ENCODE measurements around the gene VAMP7. TPM values are rescaled to one million over a fixed set of nuclear protein-coding genes. Genes with fewer than 3 reads are reported as not detected.
"Not testable (repeated sequence)": the region's sequence is repeated elsewhere in the genome, so short reads cannot be mapped to it uniquely, and the experiment has no call there.

VAMP7 gene
- 20.2 TPM for polyA plus RNA-seq (2013, experiment 1 of 2)
- polyA plus RNA-seq (2013, experiment 2 of 2): 20.4 TPM

GRCh38 chrX:155881158-155881993 lies at the start of gene VAMP7:
TSS of gene VAMP7 (plus strand) at chrX:155881345. CDS start at chrX:155889467, 8,122 bp downstream.
- Histone ChIP-seq H2AK5ac (ENCODE audit: low read length) (no peak within 1 kb of the TSS), H3K18ac (ENCODE audit: low read length) (no peak within 1 kb of the TSS), H3K4ac (ENCODE audit: low read depth, low read length) (no peak within 1 kb of the TSS), H3K9ac (ENCODE audit: low read length) (peak within 1 kb of the TSS; percentile 85), H4K5ac (ENCODE audit: low read length) (no peak within 1 kb of the TSS), H4K8ac (ENCODE audit: low read depth, low read length) (no peak within 1 kb of the TSS), H3K79me1 (ENCODE audit: low read length) (peaks cover 3% of the 10 kb centered on the region), H3K4me2 (ENCODE audit: low read length) (peak within 1 kb of the TSS; percentile 85), H3K27ac (ENCODE audit: low read depth, low read length) (no peak within 1 kb of the TSS), H3K27me3 (ENCODE audit: insufficient read depth, low read length, poor library complexity) (no peaks in the 10 kb centered on the region), H3K23ac (ENCODE audit: low read length) (no peak within 1 kb of the TSS), H3K4me3 (ENCODE audit: low read length) (peak within 1 kb of the TSS; percentile 67), H2BK120ac (ENCODE audit: low read depth, low read length) (no peak within 1 kb of the TSS), H3K36me3 (ENCODE audit: control insufficient read depth, insufficient read depth, low read length) (no peaks in the 10 kb centered on the region), H2BK15ac (replicated peaks; ENCODE audit: low read depth) (no peak within 1 kb of the TSS), H2BK5ac (ENCODE audit: low read length) (no peak within 1 kb of the TSS), H3K4me1 (ENCODE audit: control insufficient read depth, low read depth, low read length) (no peaks in the 10 kb centered on the region), H3K79me2 (ENCODE audit: control insufficient read depth, insufficient read depth, low read length) (peaks cover 7% of the 10 kb centered on the region), H3K56ac (ENCODE audit: low read length) (peak within 1 kb of the TSS; percentile 91)
- DNase-seq: peak; percentile 95
- no CpG with 5 or more reads among the region's 48 CpGs for WGBS (ENCODE audit: extremely low coverage, insufficient coverage, low lambda C conversion rate)

- DNase-seq: no peak
- H2BK5ac ChIP-seq (ENCODE audit: low read length): no peak overlapping the region
These were observed 39.9 kb upstream of the VAMP7 start for GRCh38 chrX:155841232-155841631.

GRCh38 chrX:155851786-155852185 lies 29.4 kb upstream of the VAMP7 start:
- not testable (repeated sequence) for H4K8ac ChIP-seq (ENCODE audit: low read depth, low read length); DNase-seq; H3K27me3 ChIP-seq (ENCODE audit: insufficient read depth, low read length, poor library complexity); H3K79me2 ChIP-seq (ENCODE audit: control insufficient read depth, insufficient read depth, low read length); H3K36me3 ChIP-seq (ENCODE audit: control insufficient read depth, insufficient read depth, low read length); H3K79me1 ChIP-seq (ENCODE audit: low read length); H3K9ac ChIP-seq (ENCODE audit: low read length); H2BK5ac ChIP-seq (ENCODE audit: low read length); H3K23ac ChIP-seq (ENCODE audit: low read length); H4K5ac ChIP-seq (ENCODE audit: low read length); H3K18ac ChIP-seq (ENCODE audit: low read length); H2BK15ac ChIP-seq (replicated peaks; ENCODE audit: low read depth); H3K4me2 ChIP-seq (ENCODE audit: low read length); H3K4me3 ChIP-seq (ENCODE audit: low read length); H3K27ac ChIP-seq (ENCODE audit: low read depth, low read length); H3K56ac ChIP-seq (ENCODE audit: low read length); H3K4me1 ChIP-seq (ENCODE audit: control insufficient read depth, low read depth, low read length); H2AK5ac ChIP-seq (ENCODE audit: low read length); H2BK120ac ChIP-seq (ENCODE audit: low read depth, low read length); H3K4ac ChIP-seq (ENCODE audit: low read depth, low read length)
- no CpG with 5 or more reads among the region's 2 CpGs for WGBS (ENCODE audit: extremely low coverage, insufficient coverage, low lambda C conversion rate)

More at GRCh38 chrX:155841232-155841631, 39.9 kb upstream of the VAMP7 start:
- Histone ChIP-seq H3K36me3 (ENCODE audit: control insufficient read depth, insufficient read depth, low read length) (no peaks in the 10 kb centered on the region), H3K27me3 (ENCODE audit: insufficient read depth, low read length, poor library complexity) (no peaks in the 10 kb centered on the region), H3K18ac (ENCODE audit: low read length) (no peak overlapping the region), H3K23ac (ENCODE audit: low read length) (no peak overlapping the region), H3K4me3 (ENCODE audit: low read length) (no peak overlapping the region), H4K8ac (ENCODE audit: low read depth, low read length) (no peak overlapping the region), H3K27ac (ENCODE audit: low read depth, low read length) (no peak overlapping the region), H3K9ac (ENCODE audit: low read length) (no peak overlapping the region), H3K4me2 (ENCODE audit: low read length) (no peak overlapping the region), H3K56ac (ENCODE audit: low read length) (no peak overlapping the region), H3K4me1 (ENCODE audit: control insufficient read depth, low read depth, low read length) (no peaks in the 10 kb centered on the region), H3K79me1 (ENCODE audit: low read length) (no peaks in the 10 kb centered on the region), H2BK15ac (replicated peaks; ENCODE audit: low read depth) (no peak overlapping the region), H2BK120ac (ENCODE audit: low read depth, low read length) (no peak overlapping the region), H2AK5ac (ENCODE audit: low read length) (no peak overlapping the region), H4K5ac (ENCODE audit: low read length) (no peak overlapping the region), H3K4ac (ENCODE audit: low read depth, low read length) (no peak overlapping the region), H3K79me2 (ENCODE audit: control insufficient read depth, insufficient read depth, low read length) (no peaks in the 10 kb centered on the region)
- no CpG with 5 or more reads among the region's 3 CpGs for WGBS (ENCODE audit: extremely low coverage, insufficient coverage, low lambda C conversion rate)

- no peak overlapping the region for H3K27ac ChIP-seq (ENCODE audit: low read depth, low read length)
- no peak overlapping the region for H3K4me2 ChIP-seq (ENCODE audit: low read length)
- DNase-seq: peak; percentile 44
- no peak overlapping the region for H2BK120ac ChIP-seq (ENCODE audit: low read depth, low read length)
- H3K23ac ChIP-seq (ENCODE audit: low read length): no peak overlapping the region
- H3K4me3 ChIP-seq (ENCODE audit: low read length): no peak overlapping the region
- H2BK5ac ChIP-seq (ENCODE audit: low read length): no peak overlapping the region
- H3K9ac ChIP-seq (ENCODE audit: low read length): no peak overlapping the region
- no peaks in the 10 kb centered on the region for H3K27me3 ChIP-seq (ENCODE audit: insufficient read depth, low read length, poor library complexity)
- H3K79me2 ChIP-seq (ENCODE audit: control insufficient read depth, insufficient read depth, low read length): no peaks in the 10 kb centered on the region
- no peak overlapping the region for H2BK15ac ChIP-seq (replicated peaks; ENCODE audit: low read depth)
- no CpG with 5 or more reads among the region's 1 CpG for WGBS (ENCODE audit: extremely low coverage, insufficient coverage, low lambda C conversion rate)
- no peak overlapping the region for H2AK5ac ChIP-seq (ENCODE audit: low read length)
- no peak overlapping the region for H3K18ac ChIP-seq (ENCODE audit: low read length)
- no peaks in the 10 kb centered on the region for H3K4me1 ChIP-seq (ENCODE audit: control insufficient read depth, low read depth, low read length)
- H3K4ac ChIP-seq (ENCODE audit: low read depth, low read length): no peak overlapping the region
- no peaks in the 10 kb centered on the region for H3K36me3 ChIP-seq (ENCODE audit: control insufficient read depth, insufficient read depth, low read length)
- no peaks in the 10 kb centered on the region for H3K79me1 ChIP-seq (ENCODE audit: low read length)
- no peak overlapping the region for H4K8ac ChIP-seq (ENCODE audit: low read depth, low read length)
- no peak overlapping the region for H4K5ac ChIP-seq (ENCODE audit: low read length)
- H3K56ac ChIP-seq (ENCODE audit: low read length): no peak overlapping the region
These were observed 23.6 kb upstream of the VAMP7 start for GRCh38 chrX:155857561-155857960.

- H3K4me3 ChIP-seq (ENCODE audit: low read length): no peak overlapping the region
- H4K5ac ChIP-seq (ENCODE audit: low read length): no peak overlapping the region
- H3K18ac ChIP-seq (ENCODE audit: low read length): no peak overlapping the region
- no peak overlapping the region for H2BK15ac ChIP-seq (replicated peaks; ENCODE audit: low read depth)
- no CpG with 5 or more reads among the region's 1 CpG for WGBS (ENCODE audit: extremely low coverage, insufficient coverage, low lambda C conversion rate)
- H3K27me3 ChIP-seq (ENCODE audit: insufficient read depth, low read length, poor library complexity): no peaks in the 10 kb centered on the region
- no peak overlapping the region for H2BK120ac ChIP-seq (ENCODE audit: low read depth, low read length)
- H3K36me3 ChIP-seq (ENCODE audit: control insufficient read depth, insufficient read depth, low read length): no peaks in the 10 kb centered on the region
- H3K4ac ChIP-seq (ENCODE audit: low read depth, low read length): no peak overlapping the region
- no peak overlapping the region for H3K27ac ChIP-seq (ENCODE audit: low read depth, low read length)
- H3K4me1 ChIP-seq (ENCODE audit: control insufficient read depth, low read depth, low read length): no peaks in the 10 kb centered on the region
- H2AK5ac ChIP-seq (ENCODE audit: low read length): no peak overlapping the region
- H3K4me2 ChIP-seq (ENCODE audit: low read length): no peak overlapping the region
- H4K8ac ChIP-seq (ENCODE audit: low read depth, low read length): no peak overlapping the region
- H3K23ac ChIP-seq (ENCODE audit: low read length): no peak overlapping the region
- H3K79me1 ChIP-seq (ENCODE audit: low read length): no peaks in the 10 kb centered on the region
- no peak overlapping the region for H3K9ac ChIP-seq (ENCODE audit: low read length)
- no peak overlapping the region for H3K56ac ChIP-seq (ENCODE audit: low read length)
- H3K79me2 ChIP-seq (ENCODE audit: control insufficient read depth, insufficient read depth, low read length): no peaks in the 10 kb centered on the region
- no peak overlapping the region for H2BK5ac ChIP-seq (ENCODE audit: low read length)
- peak; percentile 37 for DNase-seq
These were observed 16.5 kb upstream of the VAMP7 start for GRCh38 chrX:155864655-155865054.
